ENCODE results near the gene SP1. TPM values are rescaled to one million over a fixed set of nuclear protein-coding genes. Genes with fewer than 3 reads are reported as not detected.

The SP1 gene
- total and polyA plus RNA-seq, 7 experiments from 2014 or later: 10.2 to 103 (median 75.7) TPM

DNA sequence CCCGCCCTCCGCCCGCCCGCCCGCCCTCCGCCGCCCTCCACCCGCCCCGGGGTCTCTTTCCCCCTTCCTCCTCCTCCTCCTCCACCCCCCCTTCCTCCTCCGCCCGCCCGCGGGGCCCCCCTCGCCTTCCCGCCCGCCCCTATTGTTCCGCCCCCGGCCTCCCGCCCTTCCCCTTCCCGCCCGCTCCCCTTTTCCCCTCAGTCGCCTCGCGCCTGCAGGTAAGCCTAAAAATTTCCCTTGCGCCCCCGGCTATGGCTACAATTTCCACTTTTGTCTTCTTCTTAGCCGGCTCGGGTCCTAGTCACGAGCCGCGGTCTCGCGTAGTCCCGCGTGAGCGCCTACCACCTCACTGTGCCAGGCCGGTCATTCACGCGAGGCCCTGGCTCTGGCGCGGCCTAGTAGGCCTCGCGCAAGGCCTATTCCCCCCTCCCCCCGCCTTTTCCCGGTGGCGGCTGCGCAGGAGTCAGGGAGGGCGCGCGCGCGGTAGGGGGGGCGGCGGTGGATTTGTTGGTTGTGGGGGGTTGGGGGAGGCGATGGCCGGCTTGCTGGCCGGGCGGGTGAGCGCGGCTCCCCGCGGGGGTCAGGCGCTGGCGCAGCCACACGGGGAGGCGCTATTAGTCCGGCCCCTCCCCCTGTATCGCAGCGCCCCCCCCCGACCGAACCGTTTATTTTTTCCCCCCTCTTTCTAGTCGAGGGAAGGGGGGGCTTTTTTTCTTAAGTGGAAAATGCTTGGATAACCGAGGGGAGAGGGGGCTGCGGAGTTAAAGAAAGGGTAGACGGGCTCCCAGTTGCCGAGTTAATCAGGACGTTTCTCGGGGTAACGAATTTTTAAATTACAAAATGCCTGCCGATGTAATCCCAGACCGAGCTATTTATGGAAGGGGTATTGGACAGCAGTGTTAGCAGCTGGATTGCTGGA lies 72.4 kb downstream of the SP1 start:
- Mint-ChIP-seq H3K27ac (peak overlapping the region; percentile 85 to 100 (median 99)), H3K4me3 (peak overlapping the region; percentile 51 to 99 (median 98)), H3K9me3 (peaks cover 0 to 2% (median 0%) of the 10 kb centered on the region in 11 donors), H3K27me3 (no peaks in the 10 kb centered on the region), H3K4me1 (peaks cover 23 to 42% (median 37%) of the 10 kb centered on the region in 7 donors), H3K36me3 (peaks cover 0 to 30% (median 27%) of the 10 kb centered on the region in 5 donors)
- CTCF ChIA-PET: interaction anchor here (0.7 to 1.2 kb wide), 3 partner anchors 24 to 171 kb away, joined by 3 to 4 read pairs (median 4); partner anchors contain the start of gene TARBP2
- Histone ChIP-seq H3K4me1 (ENCODE audit: control insufficient read depth in 2 of 2, insufficient read depth in 2 of 2, low read length in 2 of 2) (peaks cover 20 to 26% of the 10 kb centered on the region in 2 donors), H3K36me3 (ENCODE audit: control insufficient read depth in 2 of 3, insufficient read depth in 3 of 3, low read length in 3 of 3) (peaks cover 21 to 42% (median 33%) of the 10 kb centered on the region in 3 experiments), H3K9me3 (ENCODE audit: control insufficient read depth in 2 of 3, low read length in 3 of 3) (no peaks in the 10 kb centered on the region), H3K27me3 (ENCODE audit: control insufficient read depth in 2 of 2, insufficient read depth in 2 of 2, low read length in 2 of 2) (no peaks in the 10 kb centered on the region), H3K27ac (ENCODE audit: low read depth, low read length) (peak overlapping the region; percentile 96), H3K4me3 (ENCODE audit: low read length) (peak overlapping the region; percentile 69)
- POLR2A ChIA-PET: interaction anchor here (1.0 to 3.3 kb wide), 6 partner anchors 11 to 129 kb away, joined by 3 to 15 read pairs (median 6); partner anchors contain the start of genes PRR13 and TARBP2
- intact Hi-C loops (cut with micrococcal nuclease): loop anchor here (1.0 to 5.0 kb wide), 10 partner anchors 40 to 445 kb away; partner anchors contain the start of genes ATF7 (in 1 of the 2), CALCOCO1 (in 1 of the 2), CSAD (in 1 of the 2) and EIF4B (in 1 of the 2)
- ATAC-seq: peak; percentile 65
- DNase-seq: peak; percentile 72 to 88 (median 82)

DNA sequence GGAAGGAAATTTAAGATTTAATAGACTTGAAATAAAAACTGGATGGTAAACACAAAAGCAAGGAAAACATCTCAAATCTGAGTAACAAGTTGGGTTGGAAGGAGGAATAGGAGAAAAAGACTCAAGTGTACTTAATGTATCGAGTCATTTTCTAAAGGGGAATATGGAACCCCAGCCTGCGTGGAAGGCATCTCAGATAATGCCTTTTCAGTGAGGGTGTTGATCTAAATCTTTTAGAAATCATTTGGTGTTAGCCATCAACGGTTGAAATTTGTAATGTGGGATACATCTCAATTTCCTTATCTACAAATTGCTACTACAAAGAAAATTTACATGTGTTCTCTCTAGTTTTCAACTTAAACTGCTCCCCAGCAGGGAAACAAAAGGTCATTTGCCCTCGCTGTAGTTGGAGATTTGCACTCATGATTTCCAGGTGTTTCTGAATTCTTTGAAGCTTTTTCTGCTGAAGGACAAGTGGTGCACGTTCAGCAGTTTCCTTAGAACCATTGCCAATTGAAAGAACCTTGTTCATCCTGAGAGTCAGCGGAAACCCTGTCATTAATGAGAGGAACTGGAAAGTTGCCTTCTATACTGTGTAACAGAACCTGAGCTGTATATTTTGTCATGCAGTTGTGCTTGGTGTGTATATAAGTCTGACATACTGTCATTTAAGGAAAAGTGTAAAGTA lies 74.1 kb downstream of the SP1 start:
- Mint-ChIP-seq H3K4me3 (peak overlapping the region; percentile 51 to 99 (median 98)), H3K27me3 (no peaks in the 10 kb centered on the region), H3K27ac (peak overlapping the region; percentile 51 to 100 (median 85)), H3K4me1 (peaks cover 25 to 44% (median 39%) of the 10 kb centered on the region in 7 donors), H3K9me3 (peaks cover 0 to 2% (median 0%) of the 10 kb centered on the region in 11 donors), H3K36me3 (peaks cover 0 to 27% (median 23%) of the 10 kb centered on the region in 5 donors)
- H3K27me3 ChIP-seq (ENCODE audit: control insufficient read depth in 2 of 2, insufficient read depth in 2 of 2, low read length in 2 of 2): no peaks in the 10 kb centered on the region
- ATAC-seq: no peak
- no peaks in the 10 kb centered on the region for H3K9me3 ChIP-seq (ENCODE audit: control insufficient read depth in 2 of 3, low read length in 3 of 3)
- ChIA-PET CTCF (interaction anchor here (0.6 to 1.4 kb wide), 4 partner anchors 21 to 55 kb away, joined by 3 to 4 read pairs (median 3); no protein-coding TSS in a partner anchor), POLR2A (interaction anchor here (0.5 to 3.3 kb wide), 14 partner anchors 9 to 448 kb away, joined by 3 to 15 read pairs (median 4); partner anchors contain the start of genes EIF4B, MAP3K12, PRR13 and TARBP2)
- H3K36me3 ChIP-seq (ENCODE audit: control insufficient read depth in 2 of 3, insufficient read depth in 3 of 3, low read length in 3 of 3): peaks cover 30 to 55% (median 43%) of the 10 kb centered on the region in 3 experiments
- no peak for DNase-seq
- H3K4me1 ChIP-seq (ENCODE audit: control insufficient read depth in 2 of 2, insufficient read depth in 2 of 2, low read length in 2 of 2): peaks cover 20 to 26% of the 10 kb centered on the region in 2 donors
- intact Hi-C loops (cut with micrococcal nuclease): loop anchor here (2.0 to 5.0 kb wide), 5 partner anchors 39 to 447 kb away; partner anchors contain the start of genes CALCOCO1 (in 1 of the 2), CSAD (in 1 of the 2), EIF4B (in 1 of the 2) and ITGB7 (in 1 of the 2)
- peak overlapping the region; percentile 96 for H3K27ac ChIP-seq (ENCODE audit: low read depth, low read length)
- peak overlapping the region; percentile 5 for H3K4me3 ChIP-seq (ENCODE audit: low read length)

DNA sequence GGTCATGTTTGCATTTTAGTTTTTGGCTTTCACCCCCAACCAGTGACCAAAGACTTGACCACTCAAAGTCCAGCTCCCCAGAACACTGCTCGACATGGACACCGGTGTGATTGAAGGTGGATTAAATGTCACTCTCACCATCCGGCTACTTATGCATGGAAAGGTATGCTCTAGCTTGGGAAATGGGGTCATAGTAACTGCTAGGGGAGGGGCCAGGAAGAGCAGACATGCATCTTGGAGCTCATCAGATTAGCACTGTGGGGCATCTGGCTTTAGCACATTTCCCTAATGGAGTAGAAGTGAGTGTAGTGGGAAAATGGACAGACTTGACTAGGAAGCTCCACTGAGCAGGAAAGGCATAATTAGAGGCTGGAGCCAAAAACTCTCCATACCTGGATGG lies 74.7 kb downstream of the SP1 start:
- Mint-ChIP-seq H3K36me3 (peaks cover 0 to 30% (median 25%) of the 10 kb centered on the region in 5 donors), H3K4me1 (peaks cover 25 to 47% (median 42%) of the 10 kb centered on the region in 7 donors), H3K4me3 (peak overlapping the region; percentile 42 to 99 (median 81)), H3K9me3 (no peaks in the 10 kb centered on the region), H3K27me3 (no peaks in the 10 kb centered on the region), H3K27ac (peak overlapping the region in 4 of 9 donors; percentile 51 to 76 (median 63))
- H3K27ac ChIP-seq (ENCODE audit: low read depth, low read length): peak overlapping the region; percentile 96
- H3K4me3 ChIP-seq (ENCODE audit: low read length): no peak overlapping the region
- DNase-seq: no peak
- H3K27me3 ChIP-seq (ENCODE audit: control insufficient read depth in 2 of 2, insufficient read depth in 2 of 2, low read length in 2 of 2): no peaks in the 10 kb centered on the region
- H3K36me3 ChIP-seq (ENCODE audit: control insufficient read depth in 2 of 3, insufficient read depth in 3 of 3, low read length in 3 of 3): peaks cover 33 to 61% (median 49%) of the 10 kb centered on the region in 3 experiments
- ChIA-PET POLR2A (interaction anchor here (1.0 to 3.3 kb wide), 11 partner anchors 9 to 220 kb away, joined by 3 to 15 read pairs (median 4); partner anchors contain the start of genes MAP3K12, PRR13 and TARBP2), CTCF (interaction anchor here (0.6 to 1.4 kb wide), 4 partner anchors 40 to 198 kb away, joined by 3 to 6 read pairs (median 3); no protein-coding TSS in a partner anchor)
- ATAC-seq: no peak
- H3K4me1 ChIP-seq (ENCODE audit: control insufficient read depth in 2 of 2, insufficient read depth in 2 of 2, low read length in 2 of 2): peaks cover 20 to 26% of the 10 kb centered on the region in 2 donors
- intact Hi-C loops (cut with micrococcal nuclease): loop anchor here in 1 of 2 donors (5.0 kb wide), 4 partner anchors 247 to 447 kb away; partner anchors contain the start of genes CALCOCO1, CSAD, EIF4B and ITGB7
- H3K9me3 ChIP-seq (ENCODE audit: control insufficient read depth in 2 of 3, low read length in 3 of 3): no peaks in the 10 kb centered on the region

DNA sequence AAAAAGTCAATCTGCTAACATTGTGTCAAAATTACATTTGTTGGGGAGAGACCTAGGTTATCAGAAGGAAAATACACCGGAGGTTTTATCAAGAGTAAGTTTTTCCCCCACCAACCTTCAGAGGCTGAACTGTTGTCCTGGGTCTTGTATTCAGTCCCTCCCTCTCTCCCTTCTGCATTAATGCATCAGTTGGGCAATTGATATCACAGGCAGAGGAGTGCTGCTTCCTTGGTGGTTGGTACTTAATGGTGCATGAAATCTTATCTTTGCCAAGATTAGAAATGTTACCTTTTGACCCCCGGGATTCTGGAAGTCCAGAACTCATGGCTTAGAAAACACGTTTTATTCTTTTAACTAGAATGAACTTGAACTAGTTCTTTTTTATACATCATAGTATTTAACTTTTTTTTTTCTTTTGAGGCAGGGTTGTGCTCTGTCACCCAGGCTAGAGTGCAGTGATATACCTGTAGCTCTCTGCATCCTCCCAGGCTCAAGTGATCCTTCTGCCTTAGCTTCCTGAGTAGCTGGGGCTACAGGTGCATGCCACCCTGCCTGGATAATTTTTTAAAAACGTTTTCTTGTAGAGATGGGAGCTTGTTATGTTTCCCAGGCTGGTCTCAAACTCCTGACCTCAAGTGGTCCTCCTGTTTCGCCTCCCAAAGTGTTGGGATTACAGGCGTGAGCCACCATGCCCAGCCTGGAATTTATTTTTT lies 76.8 kb downstream of the SP1 start:
- no peak for ATAC-seq
- peaks cover 16 to 22% of the 10 kb centered on the region in 2 donors for H3K4me1 ChIP-seq (ENCODE audit: control insufficient read depth in 2 of 2, insufficient read depth in 2 of 2, low read length in 2 of 2)
- ChIA-PET CTCF (no interaction called here), POLR2A (interaction anchor here (0.9 kb wide), 1 partner anchor 44 kb away, joined by 3 read pairs; the partner anchor contains the start of gene TARBP2)
- H3K36me3 Mint-ChIP-seq: peaks cover 10 to 49% (median 38%) of the 10 kb centered on the region in 5 donors
- DNase-seq: no peak
- no peaks in the 10 kb centered on the region for H3K9me3 ChIP-seq (ENCODE audit: control insufficient read depth in 2 of 3, low read length in 3 of 3)
- H3K27me3 ChIP-seq (ENCODE audit: control insufficient read depth in 2 of 2, insufficient read depth in 2 of 2, low read length in 2 of 2): no peaks in the 10 kb centered on the region
- no peaks in the 10 kb centered on the region for H3K9me3 Mint-ChIP-seq
- H3K27ac Mint-ChIP-seq: no peak overlapping the region
- H3K4me3 Mint-ChIP-seq: no peak overlapping the region
- no peaks in the 10 kb centered on the region for H3K27me3 Mint-ChIP-seq
- intact Hi-C loops (cut with micrococcal nuclease): loop anchor here in 1 of 2 donors (2.0 kb wide), 2 partner anchors 14 to 16 kb away; partner anchors contain the start of gene PRR13
- peaks cover 29 to 59% (median 51%) of the 10 kb centered on the region in 7 donors for H3K4me1 Mint-ChIP-seq
- H3K4me3 ChIP-seq (ENCODE audit: low read length): no peak overlapping the region
- H3K36me3 ChIP-seq (ENCODE audit: control insufficient read depth in 2 of 3, insufficient read depth in 3 of 3, low read length in 3 of 3): peaks cover 53 to 82% (median 70%) of the 10 kb centered on the region in 3 experiments
- H3K27ac ChIP-seq (ENCODE audit: low read depth, low read length): no peak overlapping the region

DNA sequence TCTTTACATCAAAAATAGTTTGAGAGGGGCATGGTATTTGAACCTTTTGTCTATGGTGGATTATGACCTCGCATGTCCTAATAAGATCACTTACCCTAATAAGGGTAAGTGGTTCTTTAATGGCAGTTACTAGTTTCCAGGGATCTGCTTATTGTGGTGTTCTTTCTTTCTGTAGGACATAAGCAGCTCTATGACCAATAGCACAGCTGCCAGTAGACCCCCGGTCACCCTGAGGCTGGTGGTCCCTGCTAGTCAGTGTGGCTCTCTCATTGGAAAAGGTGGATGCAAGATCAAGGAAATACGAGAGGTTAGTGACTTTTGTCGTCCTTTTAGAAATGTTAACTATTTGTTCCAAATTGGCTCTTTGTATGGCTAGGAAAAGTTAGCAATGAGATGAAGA lies 79.1 kb downstream of the SP1 start:
- peaks cover 27 to 63% (median 50%) of the 10 kb centered on the region in 7 donors for H3K4me1 Mint-ChIP-seq
- Histone ChIP-seq H3K36me3 (ENCODE audit: control insufficient read depth in 2 of 3, insufficient read depth in 3 of 3, low read length in 3 of 3) (peaks cover 69 to 98% (median 91%) of the 10 kb centered on the region in 3 experiments), H3K4me3 (ENCODE audit: low read length) (no peak overlapping the region), H3K9me3 (ENCODE audit: control insufficient read depth in 2 of 3, low read length in 3 of 3) (no peaks in the 10 kb centered on the region), H3K27me3 (ENCODE audit: control insufficient read depth in 2 of 2, insufficient read depth in 2 of 2, low read length in 2 of 2) (no peaks in the 10 kb centered on the region), H3K4me1 (ENCODE audit: control insufficient read depth in 2 of 2, insufficient read depth in 2 of 2, low read length in 2 of 2) (peaks cover 4 to 8% of the 10 kb centered on the region in 2 donors), H3K27ac (ENCODE audit: low read depth, low read length) (no peak overlapping the region)
- H3K9me3 Mint-ChIP-seq: no peaks in the 10 kb centered on the region
- ChIA-PET CTCF (interaction anchor here (1.4 kb wide), 1 partner anchor 35 kb away, joined by 4 read pairs; no protein-coding TSS in a partner anchor), POLR2A (interaction anchor here (0.7 kb wide), 1 partner anchor 13 kb away, joined by 4 read pairs; no protein-coding TSS in a partner anchor)
- DNase-seq (no peak), ATAC-seq (no peak)
- H3K4me3 Mint-ChIP-seq: no peak overlapping the region
- H3K27ac Mint-ChIP-seq: peak overlapping the region in 4 of 9 donors; percentile 51 to 80 (median 60)
- intact Hi-C loops (cut with micrococcal nuclease): loop anchor here in 1 of 2 donors (2.0 kb wide), 1 partner anchor 14 kb away; no protein-coding TSS in a partner anchor
- no peaks in the 10 kb centered on the region for H3K27me3 Mint-ChIP-seq
- peaks cover 15 to 55% (median 48%) of the 10 kb centered on the region in 5 donors for H3K36me3 Mint-ChIP-seq

Measured in naive thymus-derived CD4-positive, alpha-beta T cell (primary cell).